ENCODE results near the gene ZGLP1. TPM values are rescaled to one million over a fixed set of nuclear protein-coding genes. Genes with fewer than 3 reads are reported as not detected.

The ZGLP1 gene
- total and polyA plus RNA-seq, 2 of the 13 experiments (the other 11 are each of a cell fraction or from before 2014, with no cell fraction given): 2.4 to 3.0 TPM

DNA sequence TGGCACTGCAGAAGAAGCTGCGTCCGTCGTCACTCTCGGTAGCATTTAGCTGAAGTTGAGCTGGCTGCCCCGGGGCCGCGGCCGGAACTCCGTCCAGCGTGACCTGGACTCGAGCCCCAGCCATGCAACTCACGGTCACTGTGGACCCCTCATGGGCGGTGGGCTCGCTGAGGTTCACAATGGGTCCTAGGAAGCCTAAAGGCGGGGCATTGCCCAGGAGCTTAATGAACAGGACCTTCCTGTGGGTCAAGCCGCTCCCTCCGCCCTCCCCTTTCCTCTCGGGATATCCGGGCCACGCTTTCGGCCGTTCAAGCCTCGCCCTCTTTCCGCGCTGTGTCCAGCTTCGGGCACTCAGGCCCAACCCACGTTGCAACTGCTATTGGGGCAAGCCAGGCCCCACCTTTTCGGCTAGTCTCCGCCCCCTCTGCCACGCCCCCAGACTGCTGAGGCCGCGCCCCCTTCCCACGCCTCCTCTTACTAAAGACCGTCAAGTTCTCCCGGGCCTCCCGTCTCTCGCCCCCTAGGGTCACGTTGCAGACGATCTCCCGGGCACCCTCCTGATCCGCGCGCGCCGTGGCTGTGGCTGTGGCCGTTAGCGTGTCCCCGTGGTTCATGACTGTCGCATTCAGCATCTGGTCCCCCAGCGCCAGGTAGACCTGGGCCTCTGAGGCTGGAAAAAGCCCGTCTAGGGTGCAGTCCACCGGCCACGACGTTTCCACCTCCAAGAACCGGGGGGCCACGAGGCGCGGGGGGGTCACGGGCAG, 25.2 kb upstream of the ZGLP1 start (continued):
- TF ChIP-seq, protein P1, sequence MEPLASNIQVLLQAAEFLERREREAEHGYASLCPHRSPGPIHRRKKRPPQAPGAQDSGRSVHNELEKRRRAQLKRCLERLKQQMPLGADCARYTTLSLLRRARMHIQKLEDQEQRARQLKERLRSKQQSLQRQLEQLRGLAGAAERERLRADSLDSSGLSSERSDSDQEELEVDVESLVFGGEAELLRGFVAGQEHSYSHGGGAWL (CRISPR knock-in tag; IDR thresholded peaks at IDR 0.05): 0 out of 2 replicates have a peak, but pooled peaks have one; percentile 41
- TF ChIP-seq TARDBP (CRISPR knock-in tag; IDR thresholded peaks at IDR 0.05) (peak; percentile 60; the same call in 1 of the 2 replicates), CC2D1A (CRISPR knock-in tag; IDR thresholded peaks at IDR 0.05) (no peak), MYC (CRISPR knock-in tag; IDR thresholded peaks at IDR 0.05; ENCODE audit: borderline replicate concordance) (peak; percentile 87; the same call in 1 of the 2 replicates), SALL2 (CRISPR knock-in tag; IDR thresholded peaks at IDR 0.05) (peak; percentile 30; the same call in 1 of the 2 replicates), HOXA7 (CRISPR knock-in tag; IDR thresholded peaks at IDR 0.05) (no peak), ZNF816 (CRISPR knock-in tag; IDR thresholded peaks at IDR 0.05; ENCODE audit: borderline replicate concordance) (no peak), ZFX (CRISPR knock-in tag; IDR thresholded peaks at IDR 0.05; ENCODE audit: low read depth) (peak; percentile 79), ZFP41 (CRISPR knock-in tag; IDR thresholded peaks at IDR 0.05; ENCODE audit: borderline replicate concordance) (no peak), ZBTB7A (CRISPR knock-in tag; IDR thresholded peaks at IDR 0.05) (0 out of 2 replicates have a peak, but pooled peaks have one; percentile 29), JUN (CRISPR knock-in tag; IDR thresholded peaks at IDR 0.05) (no peak), ZFP82 (CRISPR knock-in tag; IDR thresholded peaks at IDR 0.05; ENCODE audit: borderline replicate concordance) (no peak), PHF8 (CRISPR knock-in tag; IDR thresholded peaks at IDR 0.05) (peak; percentile 55), ZNF788 (CRISPR knock-in tag; IDR thresholded peaks at IDR 0.05; ENCODE audit: borderline replicate concordance) (peak; percentile 74; the same call in 1 of the 2 replicates), ZSCAN31 (CRISPR knock-in tag; IDR thresholded peaks at IDR 0.05; ENCODE audit: low read depth) (peak; percentile 88)
- TF ChIP-seq, protein P2, sequence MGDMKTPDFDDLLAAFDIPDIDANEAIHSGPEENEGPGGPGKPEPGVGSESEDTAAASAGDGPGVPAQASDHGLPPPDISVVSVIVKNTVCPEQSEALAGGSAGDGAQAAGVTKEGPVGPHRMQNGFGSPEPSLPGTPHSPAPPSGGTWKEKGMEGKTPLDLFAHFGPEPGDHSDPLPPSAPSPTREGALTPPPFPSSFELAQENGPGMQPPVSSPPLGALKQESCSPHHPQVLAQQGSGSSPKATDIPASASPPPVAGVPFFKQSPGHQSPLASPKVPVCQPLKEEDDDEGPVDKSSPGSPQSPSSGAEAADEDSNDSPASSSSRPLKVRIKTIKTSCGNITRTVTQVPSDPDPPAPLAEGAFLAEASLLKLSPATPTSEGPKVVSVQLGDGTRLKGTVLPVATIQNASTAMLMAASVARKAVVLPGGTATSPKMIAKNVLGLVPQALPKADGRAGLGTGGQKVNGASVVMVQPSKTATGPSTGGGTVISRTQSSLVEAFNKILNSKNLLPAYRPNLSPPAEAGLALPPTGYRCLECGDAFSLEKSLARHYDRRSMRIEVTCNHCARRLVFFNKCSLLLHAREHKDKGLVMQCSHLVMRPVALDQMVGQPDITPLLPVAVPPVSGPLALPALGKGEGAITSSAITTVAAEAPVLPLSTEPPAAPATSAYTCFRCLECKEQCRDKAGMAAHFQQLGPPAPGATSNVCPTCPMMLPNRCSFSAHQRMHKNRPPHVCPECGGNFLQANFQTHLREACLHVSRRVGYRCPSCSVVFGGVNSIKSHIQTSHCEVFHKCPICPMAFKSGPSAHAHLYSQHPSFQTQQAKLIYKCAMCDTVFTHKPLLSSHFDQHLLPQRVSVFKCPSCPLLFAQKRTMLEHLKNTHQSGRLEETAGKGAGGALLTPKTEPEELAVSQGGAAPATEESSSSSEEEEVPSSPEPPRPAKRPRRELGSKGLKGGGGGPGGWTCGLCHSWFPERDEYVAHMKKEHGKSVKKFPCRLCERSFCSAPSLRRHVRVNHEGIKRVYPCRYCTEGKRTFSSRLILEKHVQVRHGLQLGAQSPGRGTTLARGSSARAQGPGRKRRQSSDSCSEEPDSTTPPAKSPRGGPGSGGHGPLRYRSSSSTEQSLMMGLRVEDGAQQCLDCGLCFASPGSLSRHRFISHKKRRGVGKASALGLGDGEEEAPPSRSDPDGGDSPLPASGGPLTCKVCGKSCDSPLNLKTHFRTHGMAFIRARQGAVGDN (CRISPR knock-in tag; IDR thresholded peaks at IDR 0.05): peak; percentile 78
- TF ChIP-seq, protein P3, sequence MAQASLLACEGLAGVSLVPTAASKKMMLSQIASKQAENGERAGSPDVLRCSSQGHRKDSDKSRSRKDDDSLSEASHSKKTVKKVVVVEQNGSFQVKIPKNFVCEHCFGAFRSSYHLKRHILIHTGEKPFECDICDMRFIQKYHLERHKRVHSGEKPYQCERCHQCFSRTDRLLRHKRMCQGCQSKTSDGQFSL (CRISPR knock-in tag; IDR thresholded peaks at IDR 0.05): no peak
- TF ChIP-seq, protein P4, sequence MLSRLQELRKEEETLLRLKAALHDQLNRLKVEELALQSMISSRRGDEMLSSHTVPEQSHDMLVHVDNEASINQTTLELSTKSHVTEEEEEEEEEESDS (CRISPR knock-in tag; IDR thresholded peaks at IDR 0.05; ENCODE audit: borderline replicate concordance): no peak
- TF ChIP-seq, protein P5, sequence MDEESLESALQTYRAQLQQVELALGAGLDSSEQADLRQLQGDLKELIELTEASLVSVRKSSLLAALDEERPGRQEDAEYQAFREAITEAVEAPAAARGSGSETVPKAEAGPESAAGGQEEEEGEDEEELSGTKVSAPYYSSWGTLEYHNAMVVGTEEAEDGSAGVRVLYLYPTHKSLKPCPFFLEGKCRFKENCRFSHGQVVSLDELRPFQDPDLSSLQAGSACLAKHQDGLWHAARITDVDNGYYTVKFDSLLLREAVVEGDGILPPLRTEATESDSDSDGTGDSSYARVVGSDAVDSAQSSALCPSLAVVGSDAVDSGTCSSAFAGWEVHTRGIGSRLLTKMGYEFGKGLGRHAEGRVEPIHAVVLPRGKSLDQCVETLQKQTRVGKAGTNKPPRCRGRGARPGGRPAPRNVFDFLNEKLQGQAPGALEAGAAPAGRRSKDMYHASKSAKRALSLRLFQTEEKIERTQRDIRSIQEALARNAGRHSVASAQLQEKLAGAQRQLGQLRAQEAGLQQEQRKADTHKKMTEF (CRISPR knock-in tag; IDR thresholded peaks at IDR 0.05): 0 out of 2 replicates have a peak, but pooled peaks have one; percentile 35
- TF ChIP-seq, protein P6, sequence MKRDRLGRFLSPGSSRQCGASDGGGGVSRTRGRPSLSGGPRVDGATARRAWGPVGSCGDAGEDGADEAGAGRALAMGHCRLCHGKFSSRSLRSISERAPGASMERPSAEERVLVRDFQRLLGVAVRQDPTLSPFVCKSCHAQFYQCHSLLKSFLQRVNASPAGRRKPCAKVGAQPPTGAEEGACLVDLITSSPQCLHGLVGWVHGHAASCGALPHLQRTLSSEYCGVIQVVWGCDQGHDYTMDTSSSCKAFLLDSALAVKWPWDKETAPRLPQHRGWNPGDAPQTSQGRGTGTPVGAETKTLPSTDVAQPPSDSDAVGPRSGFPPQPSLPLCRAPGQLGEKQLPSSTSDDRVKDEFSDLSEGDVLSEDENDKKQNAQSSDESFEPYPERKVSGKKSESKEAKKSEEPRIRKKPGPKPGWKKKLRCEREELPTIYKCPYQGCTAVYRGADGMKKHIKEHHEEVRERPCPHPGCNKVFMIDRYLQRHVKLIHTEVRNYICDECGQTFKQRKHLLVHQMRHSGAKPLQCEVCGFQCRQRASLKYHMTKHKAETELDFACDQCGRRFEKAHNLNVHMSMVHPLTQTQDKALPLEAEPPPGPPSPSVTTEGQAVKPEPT (CRISPR knock-in tag; IDR thresholded peaks at IDR 0.05; ENCODE audit: low read depth): no peak

Measured in HepG2 (cell line).